GM10248 (cell line): ENCODE measurements around the gene TFCP2L1.

ENCODE experiments used
- CTCF ChIA-PET: fragments of 300-600 bp; sonication (Branson Sonifier 250); formaldehyde crosslinking; extraction: SDS; loops from one replicate; lab custom pipeline; 2021; ENCODE audit warnings: antibody characterized with exemption; lab: Yijun Ruan, JAX
- POLR2A ChIA-PET: fragments of 350-650 bp; sonication (Branson Sonifier 250); formaldehyde crosslinking; extraction: SDS; loops from one replicate; lab custom pipeline; 2020; ENCODE audit warnings: antibody characterized with exemption; lab: Yijun Ruan, JAX
- DNase-seq: peaks from one replicate; pipeline ENCODE4 v3.0.0; 2012; ENCODE audit errors: extremely low spot score
- CTCF ChIP-seq: IDR thresholded peaks from 2 replicates; pipeline ENCODE4 v1.5.1; 2012; ENCODE audit warnings: mild to moderate bottlenecking, low read depth; ENCODE audit errors: extremely low read depth, missing control alignments, control extremely low read depth

TFCP2L1 gene

DNA sequence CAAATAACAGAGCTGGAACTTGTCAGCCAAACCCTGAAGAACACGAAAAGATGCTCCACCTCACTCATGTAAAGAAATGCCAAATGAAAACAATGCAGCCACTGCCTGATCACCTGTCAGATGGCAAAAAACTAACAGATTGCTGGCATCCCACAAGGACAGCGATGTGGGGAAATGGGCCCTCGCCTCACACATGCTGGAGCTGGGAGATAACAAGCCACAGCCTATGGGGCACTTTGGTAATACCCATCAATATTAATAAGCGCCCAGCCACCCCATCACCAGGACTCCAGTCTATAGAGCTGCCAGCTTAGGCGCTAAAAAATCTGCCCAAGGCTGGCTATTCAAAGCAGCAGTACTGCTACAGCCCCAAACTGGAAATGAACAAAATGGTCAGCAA, 27.0 kb downstream of the TFCP2L1 start:
- no peak for TF ChIP-seq CTCF
- DNase-seq: no peak
- CTCF ChIA-PET: interaction anchor here (1.1 to 1.8 kb wide), 2 partner anchors 14 to 16 kb away, joined by 3 read pairs; no protein-coding TSS in a partner anchor
- POLR2A ChIA-PET: interaction anchor here (0.5 kb wide), 1 partner anchor 83 kb away, joined by 4 read pairs; no protein-coding TSS in a partner anchor

DNA sequence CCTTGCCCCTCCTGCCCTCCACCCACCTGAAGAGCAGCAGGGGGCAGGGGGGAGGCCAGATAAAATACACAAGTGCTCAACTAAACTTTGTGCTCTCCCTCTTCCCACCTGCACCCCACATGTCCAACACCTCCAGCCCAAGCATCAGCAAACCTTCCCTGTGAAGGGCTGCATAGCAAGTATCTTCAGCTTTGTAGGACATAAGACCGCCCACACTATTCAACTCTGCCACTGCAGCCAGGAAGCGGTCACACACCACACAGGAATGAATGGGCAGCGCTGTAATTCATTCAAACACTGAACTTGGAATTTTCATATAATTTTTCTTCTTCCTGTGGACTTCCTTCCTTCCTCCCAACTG, 27.5 kb downstream of the TFCP2L1 start:
- no peak for DNase-seq
- ChIA-PET CTCF (interaction anchor here (1.1 to 1.8 kb wide), 3 partner anchors 14 to 23 kb away, joined by 3 read pairs; no protein-coding TSS in a partner anchor), POLR2A (no interaction called here)
- no peak for TF ChIP-seq CTCF

DNA sequence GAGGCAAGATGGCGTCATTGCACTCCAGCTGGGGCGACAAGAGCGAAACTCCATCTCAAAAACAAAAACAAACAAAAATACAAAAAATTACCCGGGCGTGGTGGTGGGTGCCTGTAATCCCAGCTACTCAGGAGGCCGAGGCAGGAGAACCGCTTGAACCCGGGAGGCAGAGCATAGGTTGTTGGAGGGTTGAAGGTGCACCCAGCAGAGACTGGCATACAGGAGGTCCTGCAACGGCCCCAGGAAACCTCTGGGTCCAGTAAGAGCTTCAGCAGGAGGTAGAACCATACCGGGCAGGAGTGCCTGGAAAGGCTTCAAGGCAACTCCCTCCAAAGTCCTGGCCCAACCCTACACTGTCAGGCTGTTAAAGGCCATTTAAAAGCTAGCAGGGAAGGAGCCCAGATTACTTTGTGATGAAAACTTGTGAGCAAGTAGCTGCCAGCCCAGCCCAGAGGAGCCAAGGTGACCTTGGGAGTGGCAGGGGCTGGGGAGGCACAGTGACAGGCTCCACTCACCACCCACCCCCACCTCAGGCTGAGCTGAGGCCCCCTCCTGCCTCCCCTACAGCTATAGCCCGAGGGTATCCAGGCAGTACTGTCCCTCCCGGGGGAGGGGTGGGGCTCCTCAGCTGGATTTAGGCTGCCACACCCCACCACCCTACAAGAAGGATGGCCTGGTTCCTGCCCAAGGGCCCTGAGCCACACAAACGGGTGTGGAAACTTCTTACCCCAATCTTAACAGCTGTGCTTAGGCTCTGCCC, 28.1 kb downstream of the TFCP2L1 start:
- DNase-seq: no peak
- ChIA-PET CTCF (interaction anchor here (1.1 to 1.8 kb wide), 3 partner anchors 13 to 23 kb away, joined by 3 read pairs; no protein-coding TSS in a partner anchor), POLR2A (no interaction called here)
- TF ChIP-seq CTCF: no peak

GRCh38 chr2:121255358-121255757, 29.6 kb downstream of the TFCP2L1 start:
- TF ChIP-seq CTCF: no peak
- no peak for DNase-seq
- CTCF ChIA-PET: no interaction called here
- POLR2A ChIA-PET: no interaction called here

DNA sequence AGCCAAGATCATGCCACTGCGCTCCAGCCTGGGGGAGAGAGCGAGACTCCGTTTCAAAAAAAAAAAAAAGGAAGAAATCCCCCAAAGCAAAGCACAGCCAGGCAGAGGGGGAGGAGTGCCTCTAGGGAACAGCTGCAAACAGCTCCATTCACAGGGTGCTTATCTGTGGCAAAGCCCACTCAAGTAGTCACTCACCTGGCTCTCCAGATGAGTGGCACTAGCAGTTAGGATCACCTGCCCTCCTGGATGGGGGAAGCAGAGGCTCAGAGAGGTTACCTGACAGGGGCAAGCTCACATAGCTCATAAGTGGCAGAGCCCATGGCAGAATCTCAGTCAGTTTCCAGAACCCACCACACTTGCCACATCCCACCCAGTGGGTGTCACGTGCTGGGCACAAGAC, 30.3 kb downstream of the TFCP2L1 start:
- CTCF ChIA-PET: no interaction called here
- TF ChIP-seq CTCF: no peak
- POLR2A ChIA-PET: no interaction called here
- no peak for DNase-seq

DNA sequence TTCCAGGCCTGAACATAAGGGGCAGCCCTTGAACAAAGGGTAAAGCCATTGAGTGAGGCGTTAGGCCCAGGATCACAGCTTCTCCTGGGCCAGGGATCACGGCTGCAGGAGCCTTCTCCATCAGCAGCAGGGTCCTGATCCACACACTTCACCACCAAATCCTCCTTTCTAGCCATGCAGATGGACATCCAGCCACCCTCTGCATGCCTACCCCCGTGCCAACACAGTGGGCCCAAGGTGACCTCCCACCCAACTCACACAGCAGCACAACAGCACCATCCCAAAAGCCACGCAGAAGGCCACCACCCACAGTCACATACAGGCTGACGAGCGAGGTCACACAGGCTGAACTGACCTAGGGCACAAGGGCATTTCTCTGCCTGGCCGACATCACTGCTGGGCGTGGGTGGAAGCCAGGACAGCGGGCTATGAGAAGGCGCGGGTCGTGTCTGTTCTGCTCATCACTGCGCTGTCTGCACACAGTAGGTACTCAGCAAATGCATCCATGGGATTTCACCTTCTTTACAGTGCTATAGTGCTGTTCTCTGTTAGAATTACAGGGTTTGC, 31.2 kb downstream of the TFCP2L1 start:
- ChIA-PET POLR2A (no interaction called here), CTCF (no interaction called here)
- DNase-seq: no peak
- no peak for TF ChIP-seq CTCF
